ENCODE results near the gene METTL3. TPM values are rescaled to one million over a fixed set of nuclear protein-coding genes. Genes with fewer than 3 reads are reported as not detected.

Gene METTL3
- total and polyA plus RNA-seq, 2 of the 8 experiments (the other 6 are each of a cell fraction or from before 2014, with no cell fraction given), result 103 to 144 TPM

GRCh38 chr14:21534576-21534975, 23.4 kb upstream of the METTL3 start (continued):
- TF ChIP-seq BACH1 (IDR thresholded peaks at IDR 0.05; ENCODE audit: low read length), result no peak
- TF ChIP-seq, protein P1, sequence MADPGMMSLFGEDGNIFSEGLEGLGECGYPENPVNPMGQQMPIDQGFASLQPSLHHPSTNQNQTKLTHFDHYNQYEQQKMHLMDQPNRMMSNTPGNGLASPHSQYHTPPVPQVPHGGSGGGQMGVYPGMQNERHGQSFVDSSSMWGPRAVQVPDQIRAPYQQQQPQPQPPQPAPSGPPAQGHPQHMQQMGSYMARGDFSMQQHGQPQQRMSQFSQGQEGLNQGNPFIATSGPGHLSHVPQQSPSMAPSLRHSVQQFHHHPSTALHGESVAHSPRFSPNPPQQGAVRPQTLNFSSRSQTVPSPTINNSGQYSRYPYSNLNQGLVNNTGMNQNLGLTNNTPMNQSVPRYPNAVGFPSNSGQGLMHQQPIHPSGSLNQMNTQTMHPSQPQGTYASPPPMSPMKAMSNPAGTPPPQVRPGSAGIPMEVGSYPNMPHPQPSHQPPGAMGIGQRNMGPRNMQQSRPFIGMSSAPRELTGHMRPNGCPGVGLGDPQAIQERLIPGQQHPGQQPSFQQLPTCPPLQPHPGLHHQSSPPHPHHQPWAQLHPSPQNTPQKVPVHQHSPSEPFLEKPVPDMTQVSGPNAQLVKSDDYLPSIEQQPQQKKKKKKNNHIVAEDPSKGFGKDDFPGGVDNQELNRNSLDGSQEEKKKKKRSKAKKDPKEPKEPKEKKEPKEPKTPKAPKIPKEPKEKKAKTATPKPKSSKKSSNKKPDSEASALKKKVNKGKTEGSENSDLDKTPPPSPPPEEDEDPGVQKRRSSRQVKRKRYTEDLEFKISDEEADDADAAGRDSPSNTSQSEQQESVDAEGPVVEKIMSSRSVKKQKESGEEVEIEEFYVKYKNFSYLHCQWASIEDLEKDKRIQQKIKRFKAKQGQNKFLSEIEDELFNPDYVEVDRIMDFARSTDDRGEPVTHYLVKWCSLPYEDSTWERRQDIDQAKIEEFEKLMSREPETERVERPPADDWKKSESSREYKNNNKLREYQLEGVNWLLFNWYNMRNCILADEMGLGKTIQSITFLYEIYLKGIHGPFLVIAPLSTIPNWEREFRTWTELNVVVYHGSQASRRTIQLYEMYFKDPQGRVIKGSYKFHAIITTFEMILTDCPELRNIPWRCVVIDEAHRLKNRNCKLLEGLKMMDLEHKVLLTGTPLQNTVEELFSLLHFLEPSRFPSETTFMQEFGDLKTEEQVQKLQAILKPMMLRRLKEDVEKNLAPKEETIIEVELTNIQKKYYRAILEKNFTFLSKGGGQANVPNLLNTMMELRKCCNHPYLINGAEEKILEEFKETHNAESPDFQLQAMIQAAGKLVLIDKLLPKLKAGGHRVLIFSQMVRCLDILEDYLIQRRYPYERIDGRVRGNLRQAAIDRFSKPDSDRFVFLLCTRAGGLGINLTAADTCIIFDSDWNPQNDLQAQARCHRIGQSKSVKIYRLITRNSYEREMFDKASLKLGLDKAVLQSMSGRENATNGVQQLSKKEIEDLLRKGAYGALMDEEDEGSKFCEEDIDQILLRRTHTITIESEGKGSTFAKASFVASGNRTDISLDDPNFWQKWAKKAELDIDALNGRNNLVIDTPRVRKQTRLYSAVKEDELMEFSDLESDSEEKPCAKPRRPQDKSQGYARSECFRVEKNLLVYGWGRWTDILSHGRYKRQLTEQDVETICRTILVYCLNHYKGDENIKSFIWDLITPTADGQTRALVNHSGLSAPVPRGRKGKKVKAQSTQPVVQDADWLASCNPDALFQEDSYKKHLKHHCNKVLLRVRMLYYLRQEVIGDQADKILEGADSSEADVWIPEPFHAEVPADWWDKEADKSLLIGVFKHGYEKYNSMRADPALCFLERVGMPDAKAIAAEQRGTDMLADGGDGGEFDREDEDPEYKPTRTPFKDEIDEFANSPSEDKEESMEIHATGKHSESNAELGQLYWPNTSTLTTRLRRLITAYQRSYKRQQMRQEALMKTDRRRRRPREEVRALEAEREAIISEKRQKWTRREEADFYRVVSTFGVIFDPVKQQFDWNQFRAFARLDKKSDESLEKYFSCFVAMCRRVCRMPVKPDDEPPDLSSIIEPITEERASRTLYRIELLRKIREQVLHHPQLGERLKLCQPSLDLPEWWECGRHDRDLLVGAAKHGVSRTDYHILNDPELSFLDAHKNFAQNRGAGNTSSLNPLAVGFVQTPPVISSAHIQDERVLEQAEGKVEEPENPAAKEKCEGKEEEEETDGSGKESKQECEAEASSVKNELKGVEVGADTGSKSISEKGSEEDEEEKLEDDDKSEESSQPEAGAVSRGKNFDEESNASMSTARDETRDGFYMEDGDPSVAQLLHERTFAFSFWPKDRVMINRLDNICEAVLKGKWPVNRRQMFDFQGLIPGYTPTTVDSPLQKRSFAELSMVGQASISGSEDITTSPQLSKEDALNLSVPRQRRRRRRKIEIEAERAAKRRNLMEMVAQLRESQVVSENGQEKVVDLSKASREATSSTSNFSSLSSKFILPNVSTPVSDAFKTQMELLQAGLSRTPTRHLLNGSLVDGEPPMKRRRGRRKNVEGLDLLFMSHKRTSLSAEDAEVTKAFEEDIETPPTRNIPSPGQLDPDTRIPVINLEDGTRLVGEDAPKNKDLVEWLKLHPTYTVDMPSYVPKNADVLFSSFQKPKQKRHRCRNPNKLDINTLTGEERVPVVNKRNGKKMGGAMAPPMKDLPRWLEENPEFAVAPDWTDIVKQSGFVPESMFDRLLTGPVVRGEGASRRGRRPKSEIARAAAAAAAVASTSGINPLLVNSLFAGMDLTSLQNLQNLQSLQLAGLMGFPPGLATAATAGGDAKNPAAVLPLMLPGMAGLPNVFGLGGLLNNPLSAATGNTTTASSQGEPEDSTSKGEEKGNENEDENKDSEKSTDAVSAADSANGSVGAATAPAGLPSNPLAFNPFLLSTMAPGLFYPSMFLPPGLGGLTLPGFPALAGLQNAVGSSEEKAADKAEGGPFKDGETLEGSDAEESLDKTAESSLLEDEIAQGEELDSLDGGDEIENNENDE (IDR thresholded peaks at IDR 0.05; ENCODE audit: insufficient replicate concordance, low read length), result no peak
- TF ChIP-seq, protein P2, sequence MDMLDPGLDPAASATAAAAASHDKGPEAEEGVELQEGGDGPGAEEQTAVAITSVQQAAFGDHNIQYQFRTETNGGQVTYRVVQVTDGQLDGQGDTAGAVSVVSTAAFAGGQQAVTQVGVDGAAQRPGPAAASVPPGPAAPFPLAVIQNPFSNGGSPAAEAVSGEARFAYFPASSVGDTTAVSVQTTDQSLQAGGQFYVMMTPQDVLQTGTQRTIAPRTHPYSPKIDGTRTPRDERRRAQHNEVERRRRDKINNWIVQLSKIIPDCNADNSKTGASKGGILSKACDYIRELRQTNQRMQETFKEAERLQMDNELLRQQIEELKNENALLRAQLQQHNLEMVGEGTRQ (IDR thresholded peaks at IDR 0.05; ENCODE audit: low read length), result no peak
- TF ChIP-seq EZH2 (IDR thresholded peaks at IDR 0.05; ENCODE audit: low read depth, low read length, severe bottlenecking), result no peak
- TF ChIP-seq RFX5 (IDR thresholded peaks at IDR 0.05; ENCODE audit: borderline replicate concordance, low read depth, low read length), result no peak
- no peak for TF ChIP-seq RAD21 (IDR thresholded peaks at IDR 0.05 in 1 of 2, conservative IDR thresholded peaks at IDR 0.05 in 1 of 2; ENCODE audit: low read depth in 2 of 2, low read length in 2 of 2)
- TF ChIP-seq RXRA (IDR thresholded peaks at IDR 0.05; ENCODE audit: insufficient read depth, low read depth, low read length), result no peak
- 0 out of 4 replicates have a peak, but pooled peaks of 1 of the 2 experiments have one; percentile 11 for TF ChIP-seq HDAC2 (IDR thresholded peaks at IDR 0.05; ENCODE audit: borderline replicate concordance in 1 of 2, low read depth in 2 of 2, low read length in 2 of 2)
- TF ChIP-seq, protein P3, sequence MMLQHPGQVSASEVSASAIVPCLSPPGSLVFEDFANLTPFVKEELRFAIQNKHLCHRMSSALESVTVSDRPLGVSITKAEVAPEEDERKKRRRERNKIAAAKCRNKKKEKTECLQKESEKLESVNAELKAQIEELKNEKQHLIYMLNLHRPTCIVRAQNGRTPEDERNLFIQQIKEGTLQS (IDR thresholded peaks at IDR 0.05; ENCODE audit: insufficient read depth, low read depth, low read length), result no peak
